ENCODE data around the gene EML4. TPM values are rescaled to one million over a fixed set of nuclear protein-coding genes. Genes with fewer than 3 reads are reported as not detected.
A peak's percentile ranks its signal among the peaks of the same experiment; 100 is the strongest.

EML4 gene
- total and polyA plus RNA-seq, 2 of the 13 experiments (the other 11 are each of a cell fraction or from before 2014, with no cell fraction given) = 243 to 476 TPM

- TF ChIP-seq NR0B2 (CRISPR knock-in tag; IDR thresholded peaks at IDR 0.05) (no peak), TBX3 (IDR thresholded peaks at IDR 0.05; ENCODE audit: borderline replicate concordance) (no peak), ZSCAN31 (CRISPR knock-in tag; IDR thresholded peaks at IDR 0.05; ENCODE audit: low read depth) (peak; percentile 79; the same call in 1 of the 2 replicates), FOXA3 (CRISPR knock-in tag; IDR thresholded peaks at IDR 0.05) (peak; percentile 89), ZMYM2 (CRISPR knock-in tag; IDR thresholded peaks at IDR 0.05) (no peak), GFI1 (CRISPR knock-in tag; IDR thresholded peaks at IDR 0.05; ENCODE audit: borderline replicate concordance) (no peak; the same call in none of the 2 replicates), TFDP2 (CRISPR knock-in tag; IDR thresholded peaks at IDR 0.05) (peak; percentile 45), NFE2 (CRISPR knock-in tag; IDR thresholded peaks at IDR 0.05) (no peak), TCF7L2 (IDR thresholded peaks at IDR 0.05; ENCODE audit: low read depth, low read length) (no peak; the same call in 1 of the 2 replicates), SYNCRIP (IDR thresholded peaks at IDR 0.05; ENCODE audit: insufficient read depth, low read depth, low read length) (no peak), ZSCAN30 (CRISPR knock-in tag; IDR thresholded peaks at IDR 0.05) (no peak), HMGA1 (CRISPR knock-in tag; conservative IDR thresholded peaks at IDR 0.05) (no peak), GABPA (IDR thresholded peaks at IDR 0.05; ENCODE audit: low read depth, low read length) (no peak), GABPA (CRISPR knock-in tag; IDR thresholded peaks at IDR 0.05; ENCODE audit: low read depth) (no peak), ZNF737 (CRISPR knock-in tag; IDR thresholded peaks at IDR 0.05; ENCODE audit: borderline replicate concordance) (no peak), PPARG (CRISPR knock-in tag; conservative IDR thresholded peaks at IDR 0.05) (0 out of 2 replicates have a peak, but pooled peaks have one; percentile 29), ATF5 (CRISPR knock-in tag; IDR thresholded peaks at IDR 0.05; ENCODE audit: low read depth) (no peak), ZNF816 (CRISPR knock-in tag; IDR thresholded peaks at IDR 0.05; ENCODE audit: borderline replicate concordance) (peak; percentile 78; the same call in 1 of the 2 replicates), AGO1 (IDR thresholded peaks at IDR 0.05; ENCODE audit: low read depth, low read length, poor library complexity, severe bottlenecking) (no peak), ZC3H4 (CRISPR knock-in tag; IDR thresholded peaks at IDR 0.05; ENCODE audit: borderline replicate concordance) (no peak), NPAS2 (CRISPR knock-in tag; IDR thresholded peaks at IDR 0.05; ENCODE audit: borderline replicate concordance) (no peak), PHB2 (IDR thresholded peaks at IDR 0.05; ENCODE audit: partially characterized antibody) (no peak), TBP (CRISPR knock-in tag; IDR thresholded peaks at IDR 0.05) (no peak), LRRFIP1 (CRISPR knock-in tag; conservative IDR thresholded peaks at IDR 0.05) (no peak), ZBTB7B (CRISPR knock-in tag; IDR thresholded peaks at IDR 0.05) (peak; percentile 86)
These were observed 27.2 kb upstream of the EML4 start (continued) for GRCh38 chr2:42141687-42142546.

Measured in HepG2 (cell line).